Measurements from ENCODE around the gene GRHPR.

- TF ChIP-seq PPARA (CRISPR knock-in tag; IDR thresholded peaks at IDR 0.05; ENCODE audit: borderline replicate concordance) = no peak
- no peak for TF ChIP-seq ZNF8 (CRISPR knock-in tag; IDR thresholded peaks at IDR 0.05)
- no peak for TF ChIP-seq ZFP30 (CRISPR knock-in tag; IDR thresholded peaks at IDR 0.05)
- no peak for TF ChIP-seq PATZ1 (CRISPR knock-in tag; IDR thresholded peaks at IDR 0.05; ENCODE audit: borderline replicate concordance)
- TF ChIP-seq ESRRG (CRISPR knock-in tag; IDR thresholded peaks at IDR 0.05) = no peak
- no peak for TF ChIP-seq ZFP3 (CRISPR knock-in tag; IDR thresholded peaks at IDR 0.05)
- no peak for TF ChIP-seq BACH2 (CRISPR knock-in tag; IDR thresholded peaks at IDR 0.05; ENCODE audit: borderline replicate concordance)
- no peak for TF ChIP-seq TOX (CRISPR knock-in tag; IDR thresholded peaks at IDR 0.05; ENCODE audit: borderline replicate concordance)
- TF ChIP-seq POU6F1 (CRISPR knock-in tag; IDR thresholded peaks at IDR 0.05; ENCODE audit: borderline replicate concordance, low read depth) = no peak
- no peak for TF ChIP-seq CSDC2 (CRISPR knock-in tag; IDR thresholded peaks at IDR 0.05)
- no peak for TF ChIP-seq ISL1 (CRISPR knock-in tag; IDR thresholded peaks at IDR 0.05)
- TF ChIP-seq ARNTL (CRISPR knock-in tag; IDR thresholded peaks at IDR 0.05; ENCODE audit: borderline replicate concordance, low read depth) = no peak
Observed at GRCh38 chr9:37421914-37422288, 595 bp upstream of the GRHPR start.
